ENCODE measurements around the gene ATP6V0B.

GRCh38 chr1:43965316-43965715 is 9.4 kb upstream of the ATP6V0B start:
- no peak for TF ChIP-seq CTCF (IDR thresholded peaks at IDR 0.05)
- no peak for TF ChIP-seq ZFX (IDR thresholded peaks at IDR 0.05; ENCODE audit: borderline replicate concordance)

Data from 22Rv1 (cell line).